Endothelial cell of umbilical vein (primary cell): Measurements from ENCODE around the gene RNFT2. TPM values are rescaled to one million over a fixed set of nuclear protein-coding genes. Genes with fewer than 3 reads are reported as not detected.

Source experiments
- BruUV-seq: library from RNA; stranded (reverse); fragments of 400-500 nt; replicated peaks from 2 replicates; lab custom pipeline; 2021; lab: Mats Ljungman, UMichigan
- CTCF ChIA-PET: fragments of 300-600, 350-600 bp; sonication (Branson Sonifier 250); formaldehyde crosslinking; loops from one replicate; lab custom pipeline; 2021; ENCODE audit warnings: antibody characterized with exemption, inconsistent platforms; lab: Charles Lee
- POLR2A ChIA-PET: fragments of 300-600, 350-600 bp; sonication (Branson Sonifier 250); formaldehyde crosslinking; loops from one replicate; lab custom pipeline; 2021; ENCODE audit warnings: antibody characterized with exemption, inconsistent platforms; lab: Charles Lee
- DNase-seq: peaks from one replicate; pipeline ENCODE4 v3.0.0-alpha.2; 2011; ENCODE audit warnings: low read depth, low spot score
- FAIRE-seq: peaks from 2 replicates; lab custom pipeline; 2011; peaks lifted over from hg19 to GRCh38; lab: Jason Lieb, UNC
- H2AFZ ChIP-seq: 2 replicates; pipeline ENCODE4 v1.6.0; 2012; ENCODE audit warnings: low read depth, low read length, control low read depth, inconsistent platforms
- H3K27ac ChIP-seq: 2 replicates; pipeline ENCODE4 v1.5.1; 2011; ENCODE audit warnings: low read depth, mild to moderate bottlenecking, control low read depth, low read length, moderate library complexity; ENCODE audit not compliant: insufficient read depth
- H3K27me3 ChIP-seq, 2 experiments: 2 replicates each; pipeline versions ENCODE4 v1.6.0 to v1.6.1; 2011; ENCODE audit warnings: low read length in 2 of 2, mixed read lengths in 1 of 2; ENCODE audit not compliant: control insufficient read depth in 2 of 2, insufficient read depth in 2 of 2
- H3K36me3 ChIP-seq, 2 experiments: 2 replicates in 1 of 2; 3 replicates in 1 of 2; pipeline ENCODE4 v1.5.1; 2011; ENCODE audit warnings: low read length in 2 of 2, mild to moderate bottlenecking in 1 of 2, moderate library complexity in 1 of 2; ENCODE audit not compliant: control insufficient read depth in 2 of 2, insufficient read depth in 2 of 2; ENCODE audit errors: extremely low read depth in 1 of 2
- H3K4me1 ChIP-seq: 3 replicates; pipeline ENCODE4 v1.5.1; 2011; ENCODE audit warnings: mild to moderate bottlenecking, low read length; ENCODE audit not compliant: control insufficient read depth, insufficient read depth; ENCODE audit errors: extremely low read depth
- H3K4me2 ChIP-seq: 2 replicates; pipeline ENCODE4 v1.6.1; 2011; ENCODE audit warnings: low read length, control low read depth, mixed read lengths; ENCODE audit not compliant: insufficient read depth
- H3K4me3 ChIP-seq, 3 experiments: fragments of 200-600 bp in 1 of 3; sonication (generic), shearing (Covaris generic) in 1 of 3; replicated peaks in 1 of 3; 2 replicates each; pipeline ENCODE4 v1.5.1; 2011 to 2016; ENCODE audit warnings: control low read depth in 3 of 3, low read length in 3 of 3, mild to moderate bottlenecking in 2 of 3, inconsistent platforms in 1 of 3, low read depth in 1 of 3, moderate library complexity in 1 of 3; ENCODE audit not compliant: insufficient read depth in 1 of 3
- H3K79me2 ChIP-seq: 2 replicates; pipeline ENCODE4 v1.6.0; 2012; ENCODE audit warnings: low read length, inconsistent platforms; ENCODE audit not compliant: control insufficient read depth, insufficient read depth
- H3K9ac ChIP-seq: replicated peaks from 2 replicates; pipeline ENCODE3; 2011; ENCODE audit warnings: low read length, control low read depth; ENCODE audit not compliant: insufficient read depth; ENCODE audit errors: extremely low read depth
- H3K9me1 ChIP-seq: replicated peaks from 3 replicates; pipeline ENCODE4 v1.6.0; 2011; ENCODE audit warnings: mild to moderate bottlenecking, low read length; ENCODE audit not compliant: control insufficient read depth, insufficient read depth; ENCODE audit errors: extremely low read depth
- H3K9me3 ChIP-seq: replicated peaks from 2 replicates; pipeline ENCODE4 v1.5.1; 2012; ENCODE audit warnings: low read length, inconsistent platforms; ENCODE audit not compliant: control insufficient read depth, insufficient read depth
- H4K20me1 ChIP-seq: replicated peaks from 2 replicates; pipeline ENCODE3; 2011; ENCODE audit warnings: mild to moderate bottlenecking, low read length; ENCODE audit not compliant: control insufficient read depth, insufficient read depth; ENCODE audit errors: extremely low read depth
- CTCF ChIP-seq, 2 donors: IDR thresholded peaks; 1 replicate in 1 of 2; 2 replicates in 1 of 2; pipeline ENCODE4 v1.5.1; 2011; ENCODE audit warnings: low read length in 2 of 2, mild to moderate bottlenecking in 2 of 2, moderate library complexity in 2 of 2, control low read depth in 1 of 2, inconsistent platforms in 1 of 2, low read depth in 1 of 2; ENCODE audit not compliant: insufficient read depth in 1 of 2; ENCODE audit errors: extremely low read depth in 1 of 2
- EZH2 ChIP-seq: IDR thresholded peaks from 2 replicates; pipeline ENCODE4 v1.6.1; 2012; ENCODE audit warnings: borderline replicate concordance, low read depth, mild to moderate bottlenecking, moderate library complexity, low read length, inconsistent platforms; ENCODE audit not compliant: severe bottlenecking
- FOS ChIP-seq: IDR thresholded peaks from 2 replicates; pipeline ENCODE4 v1.6.1; 2011; ENCODE audit warnings: mild to moderate bottlenecking, low read length, moderate library complexity, borderline replicate concordance; ENCODE audit not compliant: insufficient read depth
- GATA2 ChIP-seq: IDR thresholded peaks from 2 replicates; pipeline ENCODE4 v1.7.0; 2011; ENCODE audit warnings: low read depth, mild to moderate bottlenecking, moderate library complexity, mixed read lengths, low read length; ENCODE audit not compliant: insufficient read length, insufficient read depth
- JUN ChIP-seq: IDR thresholded peaks from 2 replicates; pipeline ENCODE4 v1.6.1; 2011; ENCODE audit warnings: borderline replicate concordance, low read depth; ENCODE audit not compliant: insufficient read length, insufficient read depth
- MYC ChIP-seq: IDR thresholded peaks from one replicate; pipeline ENCODE4 v1.6.1; 2011; ENCODE audit warnings: mild to moderate bottlenecking, low read depth, low read length
- POLR2A ChIP-seq: IDR thresholded peaks from 2 replicates; pipeline ENCODE4 v1.6.1; 2012; ENCODE audit warnings: low read depth, mild to moderate bottlenecking, control low read depth, low read length
- POLR2AphosphoS5 ChIP-seq: IDR thresholded peaks from 2 replicates; pipeline ENCODE4 v1.6.1; 2012; ENCODE audit warnings: low read depth, mild to moderate bottlenecking, control low read depth, low read length, moderate library complexity; ENCODE audit not compliant: insufficient read depth
- dilution Hi-C: fragments of 300-500 bp; cut with MboI; formaldehyde crosslinking; loops from one replicate; pipeline ENCODE4 v1.15.0; 2019; ENCODE audit warnings: low sequenced_read_pairs; ENCODE audit not compliant: extremely low pct_ligation_motif_present
- intact Hi-C: fragments of 100-400 bp; cut with micrococcal nuclease; formaldehyde crosslinking; loops from one replicate; pipeline ENCODE4 v1.10.0; 2022
- polyA plus RNA-seq, 4 experiments: library from polyadenylated mRNA; depleted of rRNA in 3 of 4; stranded (reverse) in 3 of 4; unstranded in 1 of 4; fragments of >200 nt; gene quantifications; 2 replicates each; pipeline versions ENCODE4 v1.2.1 to v1.2.3, GENCODE V29; 2011 to 2012; ENCODE audit warnings: missing spikeins in 1 of 4
- total RNA-seq: library from RNA; stranded (reverse); gene quantifications from 2 replicates; pipeline ENCODE4 v1.2.3, GENCODE V29; 2021
- TF ChIP-seq, protein P1 (sequence below): IDR thresholded peaks from 2 replicates; pipeline ENCODE4 v1.6.1; 2011; ENCODE audit not compliant: insufficient read depth, insufficient read length

Gene RNFT2
- total and polyA plus RNA-seq, 2 donors (not counting 3 experiments of a cell fraction or from before 2014, with no cell fraction given), result 1.4 to 6.6 TPM

DNA sequence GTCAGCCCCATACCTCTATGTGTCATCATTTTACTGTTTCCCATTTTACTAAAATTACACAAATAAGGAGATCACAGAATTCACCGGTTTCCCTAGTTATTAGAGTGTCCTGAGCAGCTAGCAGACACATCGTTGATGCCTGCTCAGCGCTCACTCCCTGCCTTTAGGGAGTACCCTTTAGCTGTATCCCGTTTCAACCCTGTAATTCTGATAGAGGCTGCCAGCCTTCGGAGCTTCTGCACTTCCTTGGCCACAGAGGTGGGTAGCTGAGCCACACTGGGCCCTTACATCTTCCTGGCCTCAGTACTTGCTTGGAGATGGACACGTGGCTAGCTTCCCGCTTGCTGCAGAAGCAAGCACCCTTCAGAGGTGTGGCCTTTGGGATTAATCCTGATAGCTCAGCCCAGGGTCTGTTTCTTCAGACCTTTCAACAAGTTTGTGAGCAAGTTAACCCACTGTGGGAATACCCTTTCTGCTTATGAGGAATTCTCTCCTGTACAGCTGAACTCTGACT, 158.4 kb downstream of the RNFT2 start:
- H3K9me3 ChIP-seq, result no peaks in the 10 kb centered on the region
- no peaks in the 10 kb centered on the region for H3K9me1 ChIP-seq
- H3K79me2 ChIP-seq, result no peaks in the 10 kb centered on the region
- ChIA-PET CTCF (interaction anchor here (1.0 kb wide), 2 partner anchors 14 to 193 kb away, joined by 3 to 4 read pairs; no protein-coding TSS in a partner anchor), POLR2A (no interaction called here)
- DNase-seq, result no peak
- H3K4me1 ChIP-seq, result no peaks in the 10 kb centered on the region
- intact Hi-C loops, result no loop called here
- no peak for TF ChIP-seq POLR2A
- TF ChIP-seq, protein P1, sequence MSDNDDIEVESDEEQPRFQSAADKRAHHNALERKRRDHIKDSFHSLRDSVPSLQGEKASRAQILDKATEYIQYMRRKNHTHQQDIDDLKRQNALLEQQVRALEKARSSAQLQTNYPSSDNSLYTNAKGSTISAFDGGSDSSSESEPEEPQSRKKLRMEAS, result no peak
- TF ChIP-seq MYC, result no peak
- no peak for TF ChIP-seq FOS
- TF ChIP-seq POLR2AphosphoS5, result no peak
- TF ChIP-seq CTCF (IDR thresholded peaks at IDR 0.05; ENCODE audit: extremely low read depth in 1 of 2, insufficient read depth in 1 of 2, low read depth in 1 of 2, low read length in 2 of 2), result no peak
- no peak for TF ChIP-seq GATA2
- TF ChIP-seq EZH2, result no peak
- no peak for TF ChIP-seq JUN
- no peak overlapping the region for H3K4me3 ChIP-seq
- no peak overlapping the region for H3K4me2 ChIP-seq
- no peaks in the 10 kb centered on the region for H3K36me3 ChIP-seq
- no peaks in the 10 kb centered on the region for H4K20me1 ChIP-seq
- H3K27me3 ChIP-seq, result peaks cover 0 to 4% of the 10 kb centered on the region in 2 experiments
- FAIRE-seq, result no peak
- no TSS peak for BruUV-seq
- H2AFZ ChIP-seq, result no peak overlapping the region
- dilution Hi-C loops, result no loop called here
- no peak overlapping the region for H3K9ac ChIP-seq
- no peak overlapping the region for H3K27ac ChIP-seq
